ENCODE measurements around the gene CDK5RAP1. TPM values are rescaled to one million over a fixed set of nuclear protein-coding genes. Genes with fewer than 3 reads are reported as not detected.

CDK5RAP1 gene
- total and polyA plus RNA-seq, 4 donors, result 20.3 to 43.1 (median 23.2) TPM

- Histone ChIP-seq H3K36me3 (ENCODE audit: control insufficient read depth in 4 of 4, insufficient read depth in 4 of 4, low read length in 4 of 4) (no peaks in the 10 kb centered on the region), H3K4me1 (ENCODE audit: control insufficient read depth in 5 of 5, insufficient read depth in 5 of 5, low read length in 5 of 5) (no peaks in the 10 kb centered on the region), H3K4me3 (no peak overlapping the region), H3K27me3 (ENCODE audit: control insufficient read depth in 3 of 3, insufficient read depth in 3 of 3, low read length in 2 of 3) (peaks cover 0 to 6% (median 0%) of the 10 kb centered on the region in 3 donors), H3K27ac (ENCODE audit: low read depth in 1 of 2, low read length in 1 of 2) (no peak overlapping the region), H3K9me3 (ENCODE audit: control insufficient read depth in 4 of 4, insufficient read depth in 3 of 4, low read length in 3 of 4) (no peaks in the 10 kb centered on the region), H3K9ac (ENCODE audit: insufficient read depth in 1 of 2, low read length in 2 of 2) (no peak overlapping the region)
- DNase-seq (no peak), ATAC-seq (ENCODE audit: insufficient read depth, low FRiP score) (no peak)
- TF ChIP-seq, protein P1, sequence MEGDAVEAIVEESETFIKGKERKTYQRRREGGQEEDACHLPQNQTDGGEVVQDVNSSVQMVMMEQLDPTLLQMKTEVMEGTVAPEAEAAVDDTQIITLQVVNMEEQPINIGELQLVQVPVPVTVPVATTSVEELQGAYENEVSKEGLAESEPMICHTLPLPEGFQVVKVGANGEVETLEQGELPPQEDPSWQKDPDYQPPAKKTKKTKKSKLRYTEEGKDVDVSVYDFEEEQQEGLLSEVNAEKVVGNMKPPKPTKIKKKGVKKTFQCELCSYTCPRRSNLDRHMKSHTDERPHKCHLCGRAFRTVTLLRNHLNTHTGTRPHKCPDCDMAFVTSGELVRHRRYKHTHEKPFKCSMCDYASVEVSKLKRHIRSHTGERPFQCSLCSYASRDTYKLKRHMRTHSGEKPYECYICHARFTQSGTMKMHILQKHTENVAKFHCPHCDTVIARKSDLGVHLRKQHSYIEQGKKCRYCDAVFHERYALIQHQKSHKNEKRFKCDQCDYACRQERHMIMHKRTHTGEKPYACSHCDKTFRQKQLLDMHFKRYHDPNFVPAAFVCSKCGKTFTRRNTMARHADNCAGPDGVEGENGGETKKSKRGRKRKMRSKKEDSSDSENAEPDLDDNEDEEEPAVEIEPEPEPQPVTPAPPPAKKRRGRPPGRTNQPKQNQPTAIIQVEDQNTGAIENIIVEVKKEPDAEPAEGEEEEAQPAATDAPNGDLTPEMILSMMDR (IDR thresholded peaks at IDR 0.05; ENCODE audit: control extremely low read depth, extremely low read depth), result no peak
- WGBS, 2 donors, result 73 to 81% methylated on average over 23 of the region's 23 CpGs
Measured at GRCh38 chr20:33328157-33329137, 72.9 kb downstream of the CDK5RAP1 start.

DNA sequence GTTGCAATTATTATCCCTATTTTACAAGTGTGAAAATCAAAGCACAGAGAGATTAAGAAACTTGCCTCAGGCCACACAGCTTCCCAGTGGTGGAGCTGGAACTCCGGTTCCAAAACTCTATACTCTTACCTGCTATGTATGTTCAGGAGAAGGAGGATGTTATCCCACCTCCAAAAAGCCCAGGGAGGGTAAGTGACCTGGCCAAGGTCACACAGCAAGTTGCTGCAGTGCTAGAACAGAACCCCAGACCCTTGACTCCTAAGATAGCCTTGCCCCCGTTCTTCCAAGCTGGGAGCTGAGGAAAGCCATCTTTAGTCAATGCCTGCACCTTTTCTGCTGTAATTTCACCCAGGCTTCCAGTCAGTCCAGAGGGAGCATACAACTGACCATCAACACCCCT, 76.0 kb downstream of the CDK5RAP1 start:
- no peak overlapping the region for H3K9ac ChIP-seq (ENCODE audit: insufficient read depth in 1 of 2, low read length in 2 of 2)
- H3K4me1 ChIP-seq (ENCODE audit: control insufficient read depth in 5 of 5, insufficient read depth in 5 of 5, low read length in 5 of 5), result no peaks in the 10 kb centered on the region
- no peak overlapping the region for H3K27ac ChIP-seq (ENCODE audit: low read depth in 1 of 2, low read length in 1 of 2)
- TF ChIP-seq, protein P1 (IDR thresholded peaks at IDR 0.05; ENCODE audit: control extremely low read depth, extremely low read depth), result no peak
- no peak for ATAC-seq (ENCODE audit: insufficient read depth, low FRiP score)
- peaks cover 0 to under 1% (median 0%) of the 10 kb centered on the region in 4 donors for H3K9me3 ChIP-seq (ENCODE audit: control insufficient read depth in 4 of 4, insufficient read depth in 3 of 4, low read length in 3 of 4)
- peaks cover 0 to 6% (median 0%) of the 10 kb centered on the region in 3 donors for H3K27me3 ChIP-seq (ENCODE audit: control insufficient read depth in 3 of 3, insufficient read depth in 3 of 3, low read length in 2 of 3)
- 61 to 91% methylated on average over 2 of the region's 2 CpGs for WGBS, 2 donors
- no peak overlapping the region for H3K4me3 ChIP-seq
- no peaks in the 10 kb centered on the region for H3K36me3 ChIP-seq (ENCODE audit: control insufficient read depth in 4 of 4, insufficient read depth in 4 of 4, low read length in 4 of 4)
- no peak for DNase-seq

DNA sequence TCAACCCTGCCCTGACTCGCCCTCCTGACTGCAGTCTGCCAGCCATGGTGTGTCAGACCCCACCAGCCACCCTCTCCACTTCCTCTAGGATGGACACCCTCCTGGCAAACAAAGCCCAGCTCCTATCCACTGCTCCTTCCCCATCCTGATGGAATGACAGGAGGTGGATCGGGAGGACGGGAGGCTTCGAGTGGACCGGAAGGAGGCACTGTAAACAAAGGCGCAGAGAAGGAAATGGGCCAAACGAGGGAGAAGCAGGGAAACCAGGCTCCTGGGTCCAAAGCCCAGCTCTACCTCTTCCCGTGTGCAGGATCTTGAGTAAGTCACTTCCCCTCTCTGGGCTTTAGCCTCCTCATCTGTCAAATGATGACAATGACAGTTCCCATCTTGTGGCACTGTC, 78.1 kb downstream of the CDK5RAP1 start:
- ATAC-seq (ENCODE audit: insufficient read depth, low FRiP score) (no peak), DNase-seq (no peak)
- Histone ChIP-seq H3K9me3 (ENCODE audit: control insufficient read depth in 4 of 4, insufficient read depth in 3 of 4, low read length in 3 of 4) (peaks cover 0 to 7% (median 0%) of the 10 kb centered on the region in 4 donors), H3K27ac (ENCODE audit: low read depth in 1 of 2, low read length in 1 of 2) (no peak overlapping the region), H3K9ac (ENCODE audit: insufficient read depth in 1 of 2, low read length in 2 of 2) (no peak overlapping the region), H3K27me3 (ENCODE audit: control insufficient read depth in 3 of 3, insufficient read depth in 3 of 3, low read length in 2 of 3) (peaks cover 0 to 7% (median 0%) of the 10 kb centered on the region in 3 donors), H3K4me1 (ENCODE audit: control insufficient read depth in 5 of 5, insufficient read depth in 5 of 5, low read length in 5 of 5) (no peaks in the 10 kb centered on the region), H3K4me3 (no peak overlapping the region), H3K36me3 (ENCODE audit: control insufficient read depth in 4 of 4, insufficient read depth in 4 of 4, low read length in 4 of 4) (no peaks in the 10 kb centered on the region)
- WGBS, 2 donors, result 27 to 43% methylated on average over 8 of the region's 8 CpGs
- TF ChIP-seq, protein P1 (IDR thresholded peaks at IDR 0.05; ENCODE audit: control extremely low read depth, extremely low read depth), result no peak
